AG08396 (cell line): Measurements from ENCODE around the gene AGAP1.
A peak's percentile ranks its signal among the peaks of the same experiment; 100 is the strongest.

Experiments used
- DNase-seq: peaks from one replicate; pipeline ENCODE4 v3.0.0; 2012; ENCODE audit warnings: low spot score, mixed read lengths

Gene AGAP1

GRCh38 chr2:235768606-235769005, 274.8 kb downstream of the AGAP1 start:
- DNase-seq: no peak

- DNase-seq: no peak
Measured at GRCh38 chr2:235769046-235769445, 275.2 kb downstream of the AGAP1 start.

- DNase-seq: no peak
Measured at GRCh38 chr2:235770909-235771820, 277.3 kb downstream of the AGAP1 start.

GRCh38 chr2:235773188-235773928, 279.5 kb downstream of the AGAP1 start:
- no peak for DNase-seq

GRCh38 chr2:235774153-235774870, 280.5 kb downstream of the AGAP1 start:
- DNase-seq: no peak

GRCh38 chr2:235776531-235776930, 282.7 kb downstream of the AGAP1 start:
- no peak for DNase-seq

- peak; percentile 83 for DNase-seq
Measured at GRCh38 chr2:235779444-235779896, 285.6 kb downstream of the AGAP1 start.

- no peak for DNase-seq
Measured at GRCh38 chr2:235780401-235780800, 286.6 kb downstream of the AGAP1 start.

GRCh38 chr2:235781775-235782174, 287.9 kb downstream of the AGAP1 start:
- no peak for DNase-seq

GRCh38 chr2:235784788-235785187, 290.9 kb downstream of the AGAP1 start:
- no peak for DNase-seq

GRCh38 chr2:235789552-235789951, 295.7 kb downstream of the AGAP1 start:
- DNase-seq: no peak

- no peak for DNase-seq
Measured at GRCh38 chr2:235793163-235793752, 299.4 kb downstream of the AGAP1 start.

- DNase-seq: no peak
Measured at GRCh38 chr2:235799281-235799680, 305.4 kb downstream of the AGAP1 start.

GRCh38 chr2:235802542-235802941, 308.7 kb downstream of the AGAP1 start:
- DNase-seq: no peak

GRCh38 chr2:235803028-235803427, 309.2 kb downstream of the AGAP1 start:
- no peak for DNase-seq

- DNase-seq: no peak
Measured at GRCh38 chr2:235804676-235805075, 310.8 kb downstream of the AGAP1 start.

- DNase-seq: no peak
Measured at GRCh38 chr2:235806986-235807750, 313.3 kb downstream of the AGAP1 start.

GRCh38 chr2:235808366-235808765, 314.5 kb downstream of the AGAP1 start:
- no peak for DNase-seq

- DNase-seq: no peak
Measured at GRCh38 chr2:235810252-235810651, 316.4 kb downstream of the AGAP1 start.

GRCh38 chr2:235810846-235811245, 317.0 kb downstream of the AGAP1 start:
- DNase-seq: no peak
